Activated naive CD4-positive, alpha-beta T cell treated with anti-CD3 and anti-CD28 coated beads, Interleukin-2, amount 10 ng/mL, durations not matched to agents 7 days and 5 days (primary cell): ENCODE measurements around the gene CCDC50.

Source experiments
- CTCF ChIA-PET: fragments of 350-600 bp; sonication (Branson Sonifier 250); formaldehyde crosslinking; loops from one replicate; lab custom pipeline; 2021; ENCODE audit warnings: antibody characterized with exemption; lab: Charles Lee
- DNase-seq: peaks from one replicate; pipeline ENCODE4 v3.0.0-alpha.2; 2020
- H3K27ac Mint-ChIP-seq: one replicate; pipeline ENCODE4 v1.8.0; 2021; ENCODE audit warnings: mild to moderate bottlenecking, moderate library complexity, mixed read lengths
- H3K27me3 Mint-ChIP-seq: one replicate; pipeline ENCODE4 v1.8.0; 2021; ENCODE audit warnings: mild to moderate bottlenecking, mixed read lengths
- H3K36me3 Mint-ChIP-seq: one replicate; pipeline ENCODE4 v1.8.0; 2021; ENCODE audit warnings: mixed read lengths
- H3K4me1 Mint-ChIP-seq: one replicate; pipeline ENCODE4 v1.8.0; 2021; ENCODE audit warnings: mixed read lengths
- H3K4me3 Mint-ChIP-seq: one replicate; pipeline ENCODE4 v1.8.0; 2021; ENCODE audit warnings: mild to moderate bottlenecking, moderate library complexity, mixed read lengths
- H3K9me3 Mint-ChIP-seq: one replicate; pipeline ENCODE4 v1.8.0; 2021; ENCODE audit warnings: mixed read lengths

The CCDC50 gene

GRCh38 chr3:191390580-191390979, 61.4 kb downstream of the CCDC50 start:
- Mint-ChIP-seq H3K27me3 (no peaks in the 10 kb centered on the region), H3K27ac (no peak overlapping the region), H3K4me1 (no peaks in the 10 kb centered on the region), H3K9me3 (no peaks in the 10 kb centered on the region), H3K4me3 (no peak overlapping the region), H3K36me3 (no peaks in the 10 kb centered on the region)
- DNase-seq: no peak
- CTCF ChIA-PET: no interaction called here

GRCh38 chr3:191391861-191392808, 62.9 kb downstream of the CCDC50 start:
- Mint-ChIP-seq H3K4me3 (no peak overlapping the region), H3K9me3 (no peaks in the 10 kb centered on the region), H3K27me3 (no peaks in the 10 kb centered on the region), H3K4me1 (no peaks in the 10 kb centered on the region), H3K27ac (no peak overlapping the region), H3K36me3 (no peaks in the 10 kb centered on the region)
- CTCF ChIA-PET: no interaction called here
- DNase-seq: no peak

- H3K4me3 Mint-ChIP-seq: no peak overlapping the region
Measured at GRCh38 chr3:191393146-191393545, 64.0 kb downstream of the CCDC50 start.

GRCh38 chr3:191397771-191398170, 68.6 kb downstream of the CCDC50 start:
- Mint-ChIP-seq H3K9me3 (no peaks in the 10 kb centered on the region), H3K4me1 (no peaks in the 10 kb centered on the region), H3K4me3 (no peak overlapping the region), H3K27ac (no peak overlapping the region), H3K36me3 (no peaks in the 10 kb centered on the region), H3K27me3 (no peaks in the 10 kb centered on the region)
- no peak for DNase-seq
- CTCF ChIA-PET: no interaction called here

More at GRCh38 chr3:191393146-191393545, 64.0 kb downstream of the CCDC50 start:
- DNase-seq: no peak
- H3K27ac Mint-ChIP-seq: no peak overlapping the region
- no peaks in the 10 kb centered on the region for H3K9me3 Mint-ChIP-seq
- no peaks in the 10 kb centered on the region for H3K27me3 Mint-ChIP-seq
- CTCF ChIA-PET: no interaction called here
- H3K4me1 Mint-ChIP-seq: no peaks in the 10 kb centered on the region
- no peaks in the 10 kb centered on the region for H3K36me3 Mint-ChIP-seq

GRCh38 chr3:191398607-191399006, 69.4 kb downstream of the CCDC50 start:
- Mint-ChIP-seq H3K36me3 (no peaks in the 10 kb centered on the region), H3K27me3 (no peaks in the 10 kb centered on the region), H3K27ac (no peak overlapping the region), H3K4me1 (no peaks in the 10 kb centered on the region), H3K9me3 (no peaks in the 10 kb centered on the region), H3K4me3 (no peak overlapping the region)
- no peak for DNase-seq
- CTCF ChIA-PET: no interaction called here

- no peaks in the 10 kb centered on the region for H3K27me3 Mint-ChIP-seq
- DNase-seq: no peak
- H3K27ac Mint-ChIP-seq: no peak overlapping the region
- H3K36me3 Mint-ChIP-seq: no peaks in the 10 kb centered on the region
- peaks cover 2% of the 10 kb centered on the region for H3K9me3 Mint-ChIP-seq
- no peaks in the 10 kb centered on the region for H3K4me1 Mint-ChIP-seq
- no peak overlapping the region for H3K4me3 Mint-ChIP-seq
- CTCF ChIA-PET: no interaction called here
Measured at GRCh38 chr3:191399918-191400317, 70.7 kb downstream of the CCDC50 start.

- DNase-seq: no peak
- Mint-ChIP-seq H3K4me3 (no peak overlapping the region), H3K36me3 (no peaks in the 10 kb centered on the region), H3K27me3 (no peaks in the 10 kb centered on the region), H3K27ac (no peak overlapping the region), H3K9me3 (peaks cover 2% of the 10 kb centered on the region), H3K4me1 (no peaks in the 10 kb centered on the region)
- CTCF ChIA-PET: no interaction called here
Measured at GRCh38 chr3:191401775-191402357, 72.7 kb downstream of the CCDC50 start.

- H3K27ac Mint-ChIP-seq: no peak overlapping the region
Measured at GRCh38 chr3:191409791-191410359, 80.7 kb downstream of the CCDC50 start.

GRCh38 chr3:191412759-191413158, 83.6 kb downstream of the CCDC50 start:
- Mint-ChIP-seq H3K9me3 (peaks cover 2% of the 10 kb centered on the region), H3K27me3 (no peaks in the 10 kb centered on the region), H3K4me1 (no peaks in the 10 kb centered on the region), H3K36me3 (no peaks in the 10 kb centered on the region), H3K27ac (no peak overlapping the region), H3K4me3 (no peak overlapping the region)
- CTCF ChIA-PET: no interaction called here
- no peak for DNase-seq

More at GRCh38 chr3:191409791-191410359, 80.7 kb downstream of the CCDC50 start:
- DNase-seq: no peak
- H3K4me1 Mint-ChIP-seq: no peaks in the 10 kb centered on the region
- CTCF ChIA-PET: no interaction called here
- H3K27me3 Mint-ChIP-seq: no peaks in the 10 kb centered on the region
- H3K36me3 Mint-ChIP-seq: no peaks in the 10 kb centered on the region
- H3K4me3 Mint-ChIP-seq: no peak overlapping the region
- peaks cover 2% of the 10 kb centered on the region for H3K9me3 Mint-ChIP-seq

GRCh38 chr3:191414286-191414685, 85.1 kb downstream of the CCDC50 start:
- H3K36me3 Mint-ChIP-seq: no peaks in the 10 kb centered on the region
- CTCF ChIA-PET: interaction anchor here (1.2 kb wide), 1 partner anchor 10 kb away, joined by 4 read pairs; no protein-coding TSS in a partner anchor
- no peak for DNase-seq
- peaks cover 2% of the 10 kb centered on the region for H3K9me3 Mint-ChIP-seq
- no peak overlapping the region for H3K27ac Mint-ChIP-seq
- no peaks in the 10 kb centered on the region for H3K27me3 Mint-ChIP-seq
- H3K4me3 Mint-ChIP-seq: no peak overlapping the region
- no peaks in the 10 kb centered on the region for H3K4me1 Mint-ChIP-seq

GRCh38 chr3:191414732-191415131, 85.5 kb downstream of the CCDC50 start:
- H3K27ac Mint-ChIP-seq: no peak overlapping the region
- H3K9me3 Mint-ChIP-seq: peaks cover 2% of the 10 kb centered on the region
- no peak overlapping the region for H3K4me3 Mint-ChIP-seq
- no peaks in the 10 kb centered on the region for H3K27me3 Mint-ChIP-seq
- H3K4me1 Mint-ChIP-seq: no peaks in the 10 kb centered on the region
- CTCF ChIA-PET: interaction anchor here (1.2 kb wide), 1 partner anchor 9 kb away, joined by 4 read pairs; no protein-coding TSS in a partner anchor
- H3K36me3 Mint-ChIP-seq: no peaks in the 10 kb centered on the region
- DNase-seq: no peak

- H3K9me3 Mint-ChIP-seq: peaks cover 2% of the 10 kb centered on the region
- H3K27me3 Mint-ChIP-seq: no peaks in the 10 kb centered on the region
- H3K4me1 Mint-ChIP-seq: no peaks in the 10 kb centered on the region
- no peak for DNase-seq
- no peaks in the 10 kb centered on the region for H3K36me3 Mint-ChIP-seq
- H3K27ac Mint-ChIP-seq: no peak overlapping the region
- CTCF ChIA-PET: no interaction called here
- no peak overlapping the region for H3K4me3 Mint-ChIP-seq
Measured at GRCh38 chr3:191415566-191415965, 86.4 kb downstream of the CCDC50 start.

- no peaks in the 10 kb centered on the region for H3K4me1 Mint-ChIP-seq
- no peak overlapping the region for H3K27ac Mint-ChIP-seq
- no peak for DNase-seq
- CTCF ChIA-PET: no interaction called here
- no peaks in the 10 kb centered on the region for H3K9me3 Mint-ChIP-seq
- H3K4me3 Mint-ChIP-seq: no peak overlapping the region
- no peaks in the 10 kb centered on the region for H3K36me3 Mint-ChIP-seq
- H3K27me3 Mint-ChIP-seq: no peaks in the 10 kb centered on the region
Measured at GRCh38 chr3:191417457-191417729, 88.2 kb downstream of the CCDC50 start.

GRCh38 chr3:191420771-191421170, 91.6 kb downstream of the CCDC50 start:
- CTCF ChIA-PET: no interaction called here
- Mint-ChIP-seq H3K4me3 (no peak overlapping the region), H3K27ac (no peak overlapping the region), H3K9me3 (peaks cover 2% of the 10 kb centered on the region), H3K4me1 (no peaks in the 10 kb centered on the region), H3K36me3 (no peaks in the 10 kb centered on the region), H3K27me3 (no peaks in the 10 kb centered on the region)
- no peak for DNase-seq

GRCh38 chr3:191424881-191425280, 95.7 kb downstream of the CCDC50 start:
- CTCF ChIA-PET: no interaction called here
- Mint-ChIP-seq H3K27me3 (no peaks in the 10 kb centered on the region), H3K27ac (no peak overlapping the region), H3K4me3 (no peak overlapping the region), H3K36me3 (no peaks in the 10 kb centered on the region), H3K4me1 (no peaks in the 10 kb centered on the region), H3K9me3 (peaks cover 2% of the 10 kb centered on the region)
- DNase-seq: no peak
